Erythroblast (primary cell): ENCODE data around the gene SDF4.

Experiments
- GATA1 ChIP-seq: IDR thresholded peaks from 2 replicates; pipeline ENCODE4 v1.6.1; 2011; ENCODE audit warnings: low read depth, mild to moderate bottlenecking, control low read depth, low read length, moderate library complexity
- POLR2A ChIP-seq: IDR thresholded peaks from 2 replicates; pipeline ENCODE4 v1.6.1; 2011; ENCODE audit warnings: mild to moderate bottlenecking, low read length

DNA sequence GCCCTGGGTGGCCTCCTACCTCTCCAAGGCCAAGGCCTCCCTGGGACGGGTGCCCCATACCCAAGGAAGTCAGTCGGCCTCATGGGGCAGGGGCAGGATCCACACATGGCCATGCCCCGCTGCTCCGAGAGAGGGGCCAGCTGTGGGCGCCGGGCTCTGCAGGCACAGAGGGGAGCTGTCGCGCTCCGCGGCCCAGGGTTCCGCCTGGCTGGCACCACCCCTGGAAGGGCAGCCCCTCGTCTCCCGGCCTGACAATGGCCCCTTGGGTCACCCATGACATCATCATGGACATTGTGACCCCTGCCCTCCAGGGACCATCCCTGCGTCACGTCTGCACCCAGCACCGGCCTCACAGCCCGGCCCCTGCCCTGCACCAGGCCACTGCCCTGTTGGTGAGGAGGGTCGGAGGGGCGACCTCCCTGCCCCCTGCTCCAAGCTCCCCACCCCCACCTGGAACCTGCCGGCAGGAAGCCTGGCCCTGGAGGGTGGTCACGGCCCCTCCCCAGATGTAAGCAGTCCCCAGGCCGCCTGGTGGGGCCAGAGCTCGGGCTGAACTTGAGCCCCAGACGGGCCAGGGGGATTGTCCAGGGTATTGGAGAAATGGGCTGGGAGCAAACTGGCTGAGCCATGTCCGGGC lies 52.3 kb downstream of the SDF4 start:
- TF ChIP-seq POLR2A (no peak), GATA1 (no peak)
